H1 (cell line): ENCODE measurements around the gene GH2. TPM values are rescaled to one million over a fixed set of nuclear protein-coding genes. Genes with fewer than 3 reads are reported as not detected.

Experiments
- CTCF ChIA-PET: fragments of 300-600 bp; sonication (Branson Sonifier 250); formaldehyde crosslinking; loops from one replicate; lab custom pipeline; 2021; ENCODE audit not compliant: partially characterized antibody; lab: Charles Lee
- POLR2A ChIA-PET: fragments of 300-600 bp; sonication (Branson Sonifier 250); formaldehyde crosslinking; loops from one replicate; lab custom pipeline; 2021; ENCODE audit warnings: inconsistent platforms; ENCODE audit not compliant: partially characterized antibody; lab: Charles Lee
- DNase-seq, 2 experiments: peaks; one replicate each; pipeline versions ENCODE4 v3.0.0 to v3.0.0-alpha.2; 2010 to 2022; ENCODE audit warnings: low spot score in 2 of 2, low read depth in 1 of 2, mixed read lengths in 1 of 2
- FAIRE-seq: peaks from 2 replicates; lab custom pipeline; 2011; peaks lifted over from hg19 to GRCh38; lab: Jason Lieb, UNC
- H2AFZ ChIP-seq: 2 replicates; pipeline ENCODE4 v1.8.1; 2012; ENCODE audit warnings: low read length, inconsistent platforms
- H2AK5ac ChIP-seq: 2 replicates; pipeline ENCODE4 v1.6.1; 2013; ENCODE audit warnings: low read depth, low read length
- H2BK120ac ChIP-seq: replicated peaks from 2 replicates; pipeline ENCODE3; 2013; ENCODE audit warnings: low read depth, low read length, inconsistent platforms
- H2BK12ac ChIP-seq: 2 replicates; pipeline ENCODE4 v1.6.1; 2013; ENCODE audit warnings: low read depth, low read length
- H2BK15ac ChIP-seq: 2 replicates; pipeline ENCODE4 v1.6.1; 2013; ENCODE audit warnings: low read length
- H2BK20ac ChIP-seq: 2 replicates; pipeline ENCODE4 v1.6.1; 2013; ENCODE audit warnings: low read length
- H2BK5ac ChIP-seq: 2 replicates; pipeline ENCODE4 v1.6.1; 2013; ENCODE audit warnings: low read depth, low read length
- H3K14ac ChIP-seq: 2 replicates; pipeline ENCODE4 v1.6.1; 2013; ENCODE audit warnings: inconsistent platforms; ENCODE audit not compliant: insufficient read length
- H3K18ac ChIP-seq: 2 replicates; pipeline ENCODE4 v1.6.1; 2013; ENCODE audit warnings: low read length; ENCODE audit errors: extremely low read depth
- H3K23ac ChIP-seq: 2 replicates; pipeline ENCODE4 v1.6.1; 2013; ENCODE audit warnings: inconsistent platforms; ENCODE audit not compliant: insufficient read length
- H3K23me2 ChIP-seq: 2 replicates; pipeline ENCODE4 v1.6.1; 2013; ENCODE audit warnings: low read depth, low read length
- H3K27ac ChIP-seq: 2 replicates; pipeline ENCODE4 v1.6.1; 2011; ENCODE audit warnings: low read depth, low read length, inconsistent platforms
- H3K27me3 ChIP-seq, 4 experiments: replicated peaks in 1 of 4; 1 replicate in 1 of 4; 2 replicates in 3 of 4; pipeline versions ENCODE4 v1.6.1 to v1.8.1; 2011 to 2013; ENCODE audit warnings: low read length in 3 of 4, mild to moderate bottlenecking in 3 of 4, inconsistent platforms in 2 of 4, mixed read lengths in 2 of 4, moderate library complexity in 1 of 4; ENCODE audit not compliant: control insufficient read depth in 3 of 4, insufficient read depth in 3 of 4; ENCODE audit errors: extremely low read depth in 1 of 4
- H3K36me3 ChIP-seq, 4 experiments: 2 replicates each; pipeline versions ENCODE4 v1.6.1 to v1.8.1; 2011 to 2013; ENCODE audit warnings: mild to moderate bottlenecking in 4 of 4, low read length in 3 of 4, moderate library complexity in 2 of 4, control low read depth in 1 of 4, inconsistent platforms in 1 of 4; ENCODE audit not compliant: insufficient read depth in 4 of 4, control insufficient read depth in 2 of 4
- H3K4ac ChIP-seq: replicated peaks from 2 replicates; pipeline ENCODE3; 2013; ENCODE audit warnings: low read length, low read depth, mixed read lengths, inconsistent platforms; ENCODE audit not compliant: insufficient read length
- H3K4me1 ChIP-seq, 4 experiments: replicated peaks in 1 of 4; 1 replicate in 1 of 4; 2 replicates in 3 of 4; pipeline versions ENCODE4 v1.6.1 to v1.8.1; 2011 to 2013; ENCODE audit warnings: low read length in 3 of 4, inconsistent platforms in 2 of 4, mixed read lengths in 1 of 4; ENCODE audit not compliant: insufficient read depth in 4 of 4, control insufficient read depth in 3 of 4
- H3K4me2 ChIP-seq, 2 experiments: 2 replicates each; pipeline versions ENCODE4 v1.6.1 to v1.8.1; 2011 to 2013; ENCODE audit warnings: low read depth in 2 of 2, low read length in 2 of 2, control low read depth in 1 of 2, inconsistent platforms in 1 of 2, mild to moderate bottlenecking in 1 of 2; ENCODE audit not compliant: insufficient read depth in 1 of 2
- H3K4me3 ChIP-seq, 4 experiments: fragments of 200-600, 300-600 bp in 1 of 4; sonication (generic), shearing (Covaris generic), sonication (Bioruptor Twin) in 1 of 4; 2 replicates each; pipeline versions ENCODE4 v1.5.1 to v1.8.1; 2011 to 2016; ENCODE audit warnings: low read length in 4 of 4, low read depth in 3 of 4, control low read depth in 2 of 4, inconsistent platforms in 2 of 4, mild to moderate bottlenecking in 2 of 4, mixed read lengths in 1 of 4, moderate library complexity in 1 of 4; ENCODE audit not compliant: insufficient read depth in 2 of 4; ENCODE audit errors: extremely low read depth in 1 of 4
- H3K56ac ChIP-seq: replicated peaks from 2 replicates; pipeline ENCODE3; 2013; ENCODE audit warnings: low read depth, mild to moderate bottlenecking, mixed read lengths, low read length, inconsistent platforms; ENCODE audit not compliant: insufficient read length
- H3K79me1 ChIP-seq: 2 replicates; pipeline ENCODE4 v1.6.1; 2013; ENCODE audit warnings: low read depth, low read length, control low read depth
- H3K79me2 ChIP-seq, 2 experiments: 2 replicates each; pipeline versions ENCODE4 v1.6.1 to v1.8.1; 2012 to 2013; ENCODE audit warnings: low read length in 2 of 2, mild to moderate bottlenecking in 2 of 2, inconsistent platforms in 1 of 2; ENCODE audit not compliant: insufficient read depth in 2 of 2, control insufficient read depth in 1 of 2
- H3K9ac ChIP-seq, 4 experiments: replicated peaks in 1 of 4; 1 replicate in 1 of 4; 2 replicates in 3 of 4; pipeline versions ENCODE4 v1.6.1 to v1.8.1; 2011 to 2013; ENCODE audit warnings: low read depth in 3 of 4, low read length in 3 of 4, control low read depth in 2 of 4, mild to moderate bottlenecking in 2 of 4, moderate library complexity in 2 of 4, inconsistent platforms in 1 of 4; ENCODE audit errors: extremely low read depth in 1 of 4
- H3K9me3 ChIP-seq, 2 experiments: 2 replicates each; pipeline versions ENCODE4 v1.6.1 to v1.8.1; 2012 to 2013; ENCODE audit warnings: mild to moderate bottlenecking in 2 of 2, moderate library complexity in 2 of 2, control low read depth in 1 of 2, inconsistent platforms in 1 of 2, low read depth in 1 of 2, low read length in 1 of 2, mixed read lengths in 1 of 2; ENCODE audit not compliant: insufficient read depth in 2 of 2
- H4K20me1 ChIP-seq, 2 experiments: replicated peaks in 1 of 2; 2 replicates each; pipeline versions ENCODE3 to v1.8.1; 2011 to 2013; ENCODE audit warnings: inconsistent platforms in 2 of 2, low read length in 2 of 2, mild to moderate bottlenecking in 1 of 2; ENCODE audit not compliant: insufficient read depth in 2 of 2, control insufficient read depth in 1 of 2
- H4K5ac ChIP-seq: 2 replicates; pipeline ENCODE4 v1.6.1; 2013; ENCODE audit warnings: low read length, low read depth, mixed read lengths, inconsistent platforms; ENCODE audit not compliant: insufficient read length
- H4K8ac ChIP-seq: 2 replicates; pipeline ENCODE4 v1.8.0; 2013; ENCODE audit warnings: mild to moderate bottlenecking, moderate library complexity, low read length, inconsistent platforms; ENCODE audit not compliant: insufficient read depth; ENCODE audit errors: extremely low read depth
- H4K91ac ChIP-seq: replicated peaks from 2 replicates; pipeline ENCODE3; 2013; ENCODE audit warnings: low read length, mixed read lengths, inconsistent platforms; ENCODE audit not compliant: insufficient read length
- ATF2 ChIP-seq: IDR thresholded peaks from 2 replicates; pipeline ENCODE4 v1.6.1; 2012; ENCODE audit warnings: low read length, inconsistent platforms
- CBX8 ChIP-seq: fragments of 300-800, 300-1000 bp; sonication (generic); IDR thresholded peaks from 2 replicates; pipeline ENCODE4 v1.7.1; 2016; ENCODE audit warnings: low read depth, low read length, borderline replicate concordance
- CEBPB ChIP-seq: IDR thresholded peaks from 2 replicates; pipeline ENCODE4 v1.6.1; 2012; ENCODE audit warnings: low read depth, low read length
- SP4 ChIP-seq: IDR thresholded peaks from 2 replicates; pipeline ENCODE4 v1.6.1; 2012; ENCODE audit warnings: low read length, inconsistent platforms
- TCF12 ChIP-seq: IDR thresholded peaks from 2 replicates; pipeline ENCODE4 v1.6.1; 2011; ENCODE audit warnings: low read depth, mild to moderate bottlenecking, low read length
- TEAD4 ChIP-seq: IDR thresholded peaks from 2 replicates; pipeline ENCODE4 v1.6.1; 2012; ENCODE audit warnings: low read depth, low read length, inconsistent platforms, mixed read lengths
- WGBS, 2 experiments: shearing (Covaris generic) in 1 of 2; methylation state at CpG; one replicate each; pipeline versions ENCODE4 v1.1.6 to v1.1.7; 2013 to 2015; ENCODE audit warnings: low lambda C conversion rate in 2 of 2, mixed read lengths in 2 of 2, inconsistent platforms in 1 of 2, low coverage in 1 of 2, missing lambda C conversion rate in 1 of 2; ENCODE audit not compliant: insufficient replicate concordance in 2 of 2, insufficient coverage in 1 of 2, insufficient read length in 1 of 2; ENCODE audit errors: extremely low coverage in 1 of 2, missing lambda C conversion rate in 1 of 2; 5-methylcytosine and 5-hydroxymethylcytosine counted together
- polyA plus RNA-seq, 7 experiments: library from polyadenylated mRNA; depleted of rRNA in 3 of 7; stranded (reverse) in 5 of 7; unstranded in 2 of 7; fragments of >200 nt in 5 of 7; fragments of 200-250 nt in 2 of 7; gene quantifications; 1 replicate in 5 of 7; 2 replicates in 1 of 7; 4 replicates in 1 of 7; pipeline versions ENCODE4 v1.2.1 to v1.2.3, GENCODE V29; 2011 to 2013; ENCODE audit warnings: missing spikeins in 2 of 7, mixed read lengths in 2 of 7
- total RNA-seq: library from RNA; stranded (reverse); fragmentation: NEBNext Ultra II Directional; extraction: Animal tissue kit (Norgen Biotek cat#: 25700); gene quantifications from 2 replicates; pipeline ENCODE4 v1.2.1, GENCODE V29; 2021

The GH2 gene
- total and polyA plus RNA-seq, 2 of the 8 experiments (the other 6 are each of a cell fraction or from before 2014, with no cell fraction given), result 0.60 to 1.5 TPM

- Histone ChIP-seq H4K5ac (no peak overlapping the region), H3K27me3 (no peaks in the 10 kb centered on the region), H2AK5ac (no peak overlapping the region), H3K23ac (no peak overlapping the region), H2BK20ac (no peak overlapping the region), H3K79me1 (peaks cover 20% of the 10 kb centered on the region), H2BK12ac (no peak overlapping the region), H3K56ac (no peak overlapping the region), H3K18ac (peak overlapping the region; percentile 10; the same call in 1 of the 2 replicates), H3K4me3 (peak overlapping the region in 3 of 4 experiments; percentile 10 to 23 (median 19); a peak in 2 of 8 replicates), H3K23me2 (peaks cover 8% of the 10 kb centered on the region), H2BK15ac (peak overlapping the region; percentile 9; the same call in 1 of the 2 replicates), H3K4me1 (peaks cover 3 to 28% (median 26%) of the 10 kb centered on the region in 4 experiments), H2BK5ac (peak overlapping the region; percentile 71; the same call in 1 of the 2 replicates), H4K91ac (peak overlapping the region; percentile 48), H3K4me2 (peak overlapping the region; percentile 5 to 54; a peak in 3 of 4 replicates), H3K36me3 (peaks cover 9 to 14% (median 11%) of the 10 kb centered on the region in 4 experiments), H4K8ac (0 out of 2 replicates have a peak overlapping the region, but pooled peaks have one; percentile 40), H3K14ac (no peak overlapping the region), H3K4ac (no peak overlapping the region), H3K9ac (peak overlapping the region in 1 of 4 experiments; percentile 8; a peak in 1 of 7 replicates), H4K20me1 (peaks cover 1 to 8% of the 10 kb centered on the region in 2 experiments), H2BK120ac (no peak overlapping the region), H2AFZ (no peak overlapping the region), H3K27ac (peak overlapping the region; percentile 31; the same call in 1 of the 2 replicates), H3K79me2 (peaks cover 11 to 42% of the 10 kb centered on the region in 2 experiments), H3K9me3 (no peaks in the 10 kb centered on the region)
- ChIA-PET CTCF (interaction anchor here (0.8 to 2.9 kb wide), 10 partner anchors 8 to 138 kb away, joined by 3 to 15 read pairs (median 6); no protein-coding TSS in a partner anchor), POLR2A (interaction anchor here (1.0 to 32.3 kb wide), 8 partner anchors 10 to 307 kb away, joined by 3 to 593 read pairs (median 4); partner anchors contain the start of genes CCDC47, DDX42, FTSJ3 and LIMD2)
- TF ChIP-seq ATF2 (no peak), TEAD4 (no peak), CEBPB (peak; percentile 66), SP4 (no peak), TCF12 (no peak), CBX8 (no peak)
- WGBS, 2 experiments, result 55% methylated on average over 6 of the region's 7 CpGs; no CpG with 5 or more reads in 1 of the 2 experiments
- DNase-seq (no peak), FAIRE-seq (no peak)
These were observed 43.0 kb downstream of the GH2 start for GRCh38 chr17:63838631-63839171.
